Measurements from ENCODE around the gene TBCK.

The TBCK gene

GRCh38 chr4:106287353-106287969 lies 28.5 kb downstream of the TBCK start:
- H3K9me3 ChIP-seq (ENCODE audit: insufficient read depth, low read depth, low read length): no peaks in the 10 kb centered on the region
- no peak overlapping the region for H3K9ac ChIP-seq (ENCODE audit: low read depth, low read length)
- no peak overlapping the region for H3K27ac ChIP-seq (ENCODE audit: low read depth, low read length)
- peaks cover 6% of the 10 kb centered on the region; the same call in 1 of the 2 replicates for H3K36me3 ChIP-seq (ENCODE audit: insufficient read depth, low read length)
- H3K27me3 ChIP-seq (ENCODE audit: insufficient read depth, low read length): no peaks in the 10 kb centered on the region
- no peaks in the 10 kb centered on the region; the same call in 1 of the 2 replicates for H3K4me1 ChIP-seq (ENCODE audit: insufficient read depth, low read length)
- H3K4me3 ChIP-seq (ENCODE audit: low read length): no peak overlapping the region

GRCh38 chr4:106286611-106287010 lies 29.4 kb downstream of the TBCK start:
- Histone ChIP-seq H3K27me3 (ENCODE audit: insufficient read depth, low read length) (no peaks in the 10 kb centered on the region), H3K9me3 (ENCODE audit: insufficient read depth, low read depth, low read length) (no peaks in the 10 kb centered on the region), H3K4me1 (ENCODE audit: insufficient read depth, low read length) (no peaks in the 10 kb centered on the region; the same call in 1 of the 2 replicates), H3K4me3 (ENCODE audit: low read length) (no peak overlapping the region), H3K36me3 (ENCODE audit: insufficient read depth, low read length) (peaks cover 3% of the 10 kb centered on the region; the same call in 1 of the 2 replicates), H3K27ac (ENCODE audit: low read depth, low read length) (no peak overlapping the region), H3K9ac (ENCODE audit: low read depth, low read length) (no peak overlapping the region)
- WGBS: 92% methylated on average over 7 of the region's 8 CpGs

DNA sequence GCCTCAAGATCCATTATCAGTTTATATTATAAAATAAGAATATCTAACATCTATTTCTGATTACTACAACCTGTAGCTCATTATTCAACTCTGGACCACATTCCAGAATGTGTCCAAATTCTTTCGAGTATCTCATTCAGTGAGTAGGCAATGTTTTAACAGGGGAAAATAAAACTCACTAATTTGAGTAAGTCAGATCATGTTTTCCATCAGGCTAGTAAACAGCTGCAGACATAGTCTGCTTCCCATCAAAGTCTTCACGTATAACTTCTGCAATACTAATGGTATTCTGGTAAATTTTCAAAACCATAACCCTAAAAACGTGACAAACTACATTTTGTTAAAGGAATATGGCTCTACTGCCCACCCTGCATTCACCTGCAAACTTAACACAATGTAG lies 31.8 kb downstream of the TBCK start:
- Histone ChIP-seq H3K36me3 (ENCODE audit: insufficient read depth, low read length) (peaks cover 2% of the 10 kb centered on the region; the same call in 1 of the 2 replicates), H3K27me3 (ENCODE audit: insufficient read depth, low read length) (no peaks in the 10 kb centered on the region), H3K27ac (ENCODE audit: low read depth, low read length) (no peak overlapping the region), H3K4me3 (ENCODE audit: low read length) (no peak overlapping the region), H3K4me1 (ENCODE audit: insufficient read depth, low read length) (no peaks in the 10 kb centered on the region; the same call in 1 of the 2 replicates), H3K9ac (ENCODE audit: low read depth, low read length) (no peak overlapping the region), H3K9me3 (ENCODE audit: insufficient read depth, low read depth, low read length) (no peaks in the 10 kb centered on the region)
- 97% methylated on average over 3 of the region's 3 CpGs for WGBS

GRCh38 chr4:106277140-106277675 lies 38.8 kb downstream of the TBCK start:
- H3K27ac ChIP-seq (ENCODE audit: low read depth, low read length): no peak overlapping the region
- H3K4me1 ChIP-seq (ENCODE audit: insufficient read depth, low read length): peaks cover 4% of the 10 kb centered on the region; the same call in 1 of the 2 replicates
- H3K9me3 ChIP-seq (ENCODE audit: insufficient read depth, low read depth, low read length): no peaks in the 10 kb centered on the region
- peaks cover 6% of the 10 kb centered on the region; the same call in 1 of the 2 replicates for H3K36me3 ChIP-seq (ENCODE audit: insufficient read depth, low read length)
- no peak overlapping the region for H3K4me3 ChIP-seq (ENCODE audit: low read length)
- no peak overlapping the region for H3K9ac ChIP-seq (ENCODE audit: low read depth, low read length)
- no peaks in the 10 kb centered on the region for H3K27me3 ChIP-seq (ENCODE audit: insufficient read depth, low read length)
- 100% methylated on average over 1 of the region's 1 CpG for WGBS

DNA sequence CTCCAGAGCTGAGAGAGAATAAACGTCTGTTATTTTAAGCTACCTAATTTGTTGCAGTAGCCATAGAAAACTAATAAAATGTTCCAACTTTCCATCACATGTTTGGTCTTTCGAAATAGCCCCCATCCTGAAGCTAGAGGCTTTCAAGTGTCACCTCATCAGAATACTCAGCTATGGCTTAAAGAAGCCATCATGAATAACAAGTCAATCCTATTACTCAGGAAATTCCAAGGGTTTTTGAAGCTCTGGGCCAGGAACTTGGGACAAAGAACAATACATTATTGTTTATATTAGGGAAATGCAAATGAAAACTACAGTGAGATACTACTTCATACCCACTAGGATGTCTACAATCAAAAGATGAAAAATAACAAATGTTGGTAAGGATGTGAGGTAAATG lies 42.2 kb downstream of the TBCK start:
- H3K9me3 ChIP-seq (ENCODE audit: insufficient read depth, low read depth, low read length): no peaks in the 10 kb centered on the region
- H3K4me3 ChIP-seq (ENCODE audit: low read length): no peak overlapping the region
- no peak overlapping the region; the same call in 1 of the 2 replicates for H3K27ac ChIP-seq (ENCODE audit: low read depth, low read length)
- H3K4me1 ChIP-seq (ENCODE audit: insufficient read depth, low read length): peaks cover 4% of the 10 kb centered on the region; the same call in 1 of the 2 replicates
- H3K27me3 ChIP-seq (ENCODE audit: insufficient read depth, low read length): no peaks in the 10 kb centered on the region
- no peak overlapping the region for H3K9ac ChIP-seq (ENCODE audit: low read depth, low read length)
- WGBS: 87% methylated on average over 2 of the region's 2 CpGs
- 0 out of 2 replicates have a peak, but pooled peaks cover 3% of the 10 kb centered on the region for H3K36me3 ChIP-seq (ENCODE audit: insufficient read depth, low read length)

DNA sequence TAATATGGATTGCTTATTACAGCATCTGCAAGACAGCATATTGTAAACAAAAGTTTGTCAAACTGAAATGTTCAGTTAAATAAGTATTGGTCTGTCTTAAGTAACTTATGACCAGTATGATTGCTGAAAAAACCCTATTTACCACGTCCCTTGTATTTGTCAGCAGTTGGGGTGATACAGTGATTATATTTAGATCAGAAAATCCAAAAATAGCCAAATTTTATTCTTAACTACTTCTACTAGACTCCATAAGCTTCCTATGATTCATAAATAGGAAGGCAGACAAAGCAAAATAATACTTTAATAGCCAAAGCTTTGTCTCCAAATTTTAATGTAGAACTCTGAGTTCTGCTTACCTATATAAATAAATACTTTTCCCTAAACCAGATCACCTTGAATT lies 45.3 kb downstream of the TBCK start:
- 0 out of 2 replicates have a peak, but pooled peaks cover 3% of the 10 kb centered on the region for H3K36me3 ChIP-seq (ENCODE audit: insufficient read depth, low read length)
- no peak overlapping the region for H3K27ac ChIP-seq (ENCODE audit: low read depth, low read length)
- H3K9me3 ChIP-seq (ENCODE audit: insufficient read depth, low read depth, low read length): no peaks in the 10 kb centered on the region
- peaks cover 4% of the 10 kb centered on the region; the same call in 1 of the 2 replicates for H3K4me1 ChIP-seq (ENCODE audit: insufficient read depth, low read length)
- H3K9ac ChIP-seq (ENCODE audit: low read depth, low read length): no peak overlapping the region
- H3K4me3 ChIP-seq (ENCODE audit: low read length): no peak overlapping the region
- no peaks in the 10 kb centered on the region for H3K27me3 ChIP-seq (ENCODE audit: insufficient read depth, low read length)
- no CpG with 5 or more reads among the region's 1 CpG for WGBS

- no peaks in the 10 kb centered on the region for H3K27me3 ChIP-seq (ENCODE audit: insufficient read depth, low read length)
- H3K36me3 ChIP-seq (ENCODE audit: insufficient read depth, low read length): no peaks in the 10 kb centered on the region
- H3K9ac ChIP-seq (ENCODE audit: low read depth, low read length): no peak overlapping the region
- no peak overlapping the region for H3K4me3 ChIP-seq (ENCODE audit: low read length)
- WGBS: 97% methylated on average over 2 of the region's 2 CpGs
- H3K27ac ChIP-seq (ENCODE audit: low read depth, low read length): no peak overlapping the region
- H3K9me3 ChIP-seq (ENCODE audit: insufficient read depth, low read depth, low read length): no peaks in the 10 kb centered on the region
- peaks cover 4% of the 10 kb centered on the region; the same call in 1 of the 2 replicates for H3K4me1 ChIP-seq (ENCODE audit: insufficient read depth, low read length)
These were observed 46.3 kb downstream of the TBCK start for GRCh38 chr4:106269711-106270110.

GRCh38 chr4:106268786-106269185 lies 47.2 kb downstream of the TBCK start:
- H3K4me1 ChIP-seq (ENCODE audit: insufficient read depth, low read length): no peaks in the 10 kb centered on the region; the same call in 1 of the 2 replicates
- no peaks in the 10 kb centered on the region for H3K36me3 ChIP-seq (ENCODE audit: insufficient read depth, low read length)
- H3K9me3 ChIP-seq (ENCODE audit: insufficient read depth, low read depth, low read length): no peaks in the 10 kb centered on the region
- no peak overlapping the region for H3K27ac ChIP-seq (ENCODE audit: low read depth, low read length)
- no peak overlapping the region for H3K4me3 ChIP-seq (ENCODE audit: low read length)
- no peaks in the 10 kb centered on the region for H3K27me3 ChIP-seq (ENCODE audit: insufficient read depth, low read length)
- H3K9ac ChIP-seq (ENCODE audit: low read depth, low read length): no peak overlapping the region

DNA sequence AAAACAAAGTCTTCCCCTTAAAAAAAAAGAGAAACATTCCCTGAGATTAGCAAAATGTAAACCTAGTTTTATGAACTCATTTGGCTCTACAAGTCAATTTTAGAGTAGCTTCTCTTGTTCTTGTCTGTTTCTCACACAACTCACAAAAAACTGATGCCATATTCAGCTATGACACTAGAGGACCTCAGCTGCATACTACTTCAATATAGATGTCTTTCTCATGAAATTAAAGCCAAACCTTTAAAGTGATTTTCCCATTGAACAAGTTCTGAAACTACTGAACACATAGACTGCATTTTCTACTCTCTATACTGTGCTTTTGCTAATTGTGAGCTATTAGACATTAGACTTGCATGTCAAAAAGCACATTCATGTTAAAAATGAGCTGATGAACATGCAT lies 49.8 kb downstream of the TBCK start:
- Histone ChIP-seq H3K9me3 (ENCODE audit: insufficient read depth, low read depth, low read length) (no peaks in the 10 kb centered on the region), H3K4me1 (ENCODE audit: insufficient read depth, low read length) (no peaks in the 10 kb centered on the region), H3K27me3 (ENCODE audit: insufficient read depth, low read length) (no peaks in the 10 kb centered on the region)

GRCh38 chr4:106264331-106264728 lies 51.7 kb downstream of the TBCK start:
- Histone ChIP-seq H3K36me3 (ENCODE audit: insufficient read depth, low read length) (no peaks in the 10 kb centered on the region), H3K4me1 (ENCODE audit: insufficient read depth, low read length) (peaks cover under 1% of the 10 kb centered on the region), H3K9ac (ENCODE audit: low read depth, low read length) (no peak overlapping the region), H3K27ac (ENCODE audit: low read depth, low read length) (no peak overlapping the region), H3K4me3 (ENCODE audit: low read length) (no peak overlapping the region), H3K9me3 (ENCODE audit: insufficient read depth, low read depth, low read length) (no peaks in the 10 kb centered on the region), H3K27me3 (ENCODE audit: insufficient read depth, low read length) (no peaks in the 10 kb centered on the region)
- 90% methylated on average over 4 of the region's 4 CpGs for WGBS

More for the DNA sequence above, 49.8 kb downstream of the TBCK start:
- H3K36me3 ChIP-seq (ENCODE audit: insufficient read depth, low read length): no peaks in the 10 kb centered on the region
- no peak overlapping the region for H3K4me3 ChIP-seq (ENCODE audit: low read length)
- no peak overlapping the region for H3K27ac ChIP-seq (ENCODE audit: low read depth, low read length)
- no peak overlapping the region for H3K9ac ChIP-seq (ENCODE audit: low read depth, low read length)

GRCh38 chr4:106263594-106264330 lies 52.2 kb downstream of the TBCK start:
- Histone ChIP-seq H3K27me3 (ENCODE audit: insufficient read depth, low read length) (no peaks in the 10 kb centered on the region), H3K9me3 (ENCODE audit: insufficient read depth, low read depth, low read length) (no peaks in the 10 kb centered on the region), H3K27ac (ENCODE audit: low read depth, low read length) (no peak overlapping the region), H3K4me1 (ENCODE audit: insufficient read depth, low read length) (peaks cover 6% of the 10 kb centered on the region), H3K9ac (ENCODE audit: low read depth, low read length) (no peak overlapping the region), H3K36me3 (ENCODE audit: insufficient read depth, low read length) (no peaks in the 10 kb centered on the region), H3K4me3 (ENCODE audit: low read length) (no peak overlapping the region)
- 86% methylated on average over 1 of the region's 2 CpGs for WGBS
